Nephron (organoid): ENCODE results near the gene XAB2.
"Not testable (repeated sequence)": the region's sequence is repeated elsewhere in the genome, so short reads cannot be mapped to it uniquely, and the experiment has no call there.

Experiments used
- H3K27ac Mint-ChIP-seq, 3 experiments: 2 replicates each; pipeline ENCODE4 v1.8.0; 2020; ENCODE audit warnings: mixed read lengths in 3 of 3, mild to moderate bottlenecking in 2 of 3, moderate library complexity in 1 of 3
- H3K27me3 Mint-ChIP-seq: 2 replicates; pipeline ENCODE4 v1.8.0; 2021; ENCODE audit warnings: low read depth, mild to moderate bottlenecking, moderate library complexity, mixed read lengths
- H3K36me3 Mint-ChIP-seq: 2 replicates; pipeline ENCODE4 v1.8.0; 2020; ENCODE audit warnings: low read depth, mixed read lengths
- H3K4me1 Mint-ChIP-seq: 2 replicates; pipeline ENCODE4 v1.8.0; 2020; ENCODE audit warnings: mixed read lengths
- H3K4me3 Mint-ChIP-seq, 3 experiments: 2 replicates each; pipeline ENCODE4 v1.8.0; 2020; ENCODE audit warnings: mild to moderate bottlenecking in 3 of 3, mixed read lengths in 3 of 3, moderate library complexity in 2 of 3
- H3K9me3 Mint-ChIP-seq: 2 replicates; pipeline ENCODE4 v1.8.0; 2020; ENCODE audit warnings: mixed read lengths
- CTCF ChIP-seq, 3 experiments: fragments of 200-600 bp; sonication (generic); IDR thresholded peaks; one replicate each; pipeline ENCODE4 v1.5.0; 2021; ENCODE audit warnings: antibody characterized with exemption in 3 of 3; ENCODE audit not compliant: unreplicated experiment in 3 of 3

XAB2 gene

GRCh38 chr19:7595466-7596133 is 33.7 kb downstream of the XAB2 start, which contains the start of gene CAMSAP3:
CAMSAP3 (plus strand) TSS chr19:7595863; CDS start chr19:7596003, 140 bp downstream.
- Mint-ChIP-seq H3K9me3 (no peaks in the 10 kb centered on the region), H3K27me3 (peaks cover 63% of the 10 kb centered on the region), H3K4me1 (no peaks in the 10 kb centered on the region), H3K36me3 (no peaks in the 10 kb centered on the region), H3K4me3 (peak within 1 kb of the TSS; percentile 72 to 80 (median 79)), H3K27ac (peak within 1 kb of the TSS in 2 of 3 experiments; percentile 10 to 35)
- no peak for TF ChIP-seq CTCF (IDR thresholded peaks at IDR 0.05; ENCODE audit: unreplicated experiment in 3 of 3)

- H3K4me3 Mint-ChIP-seq, result no peak overlapping the region
- H3K36me3 Mint-ChIP-seq, result no peaks in the 10 kb centered on the region
- TF ChIP-seq CTCF (IDR thresholded peaks at IDR 0.05; ENCODE audit: unreplicated experiment in 3 of 3), result no peak
- H3K4me1 Mint-ChIP-seq, result no peaks in the 10 kb centered on the region
- no peaks in the 10 kb centered on the region for H3K9me3 Mint-ChIP-seq
- H3K27ac Mint-ChIP-seq, result no peak overlapping the region
- H3K27me3 Mint-ChIP-seq, result peaks cover 44% of the 10 kb centered on the region
These were observed 39.1 kb downstream of the XAB2 start for GRCh38 chr19:7590256-7590655.

- no peak for TF ChIP-seq CTCF (IDR thresholded peaks at IDR 0.05; ENCODE audit: unreplicated experiment in 3 of 3)
- Mint-ChIP-seq H3K27me3 (peaks cover 40% of the 10 kb centered on the region), H3K27ac (no peak overlapping the region), H3K9me3 (no peaks in the 10 kb centered on the region), H3K4me1 (no peaks in the 10 kb centered on the region), H3K36me3 (no peaks in the 10 kb centered on the region), H3K4me3 (no peak overlapping the region)
These were observed 39.5 kb downstream of the XAB2 start for GRCh38 chr19:7589822-7590221.

- Mint-ChIP-seq H3K36me3 (no peaks in the 10 kb centered on the region), H3K4me3 (no peak overlapping the region), H3K4me1 (no peaks in the 10 kb centered on the region), H3K9me3 (no peaks in the 10 kb centered on the region), H3K27ac (no peak overlapping the region), H3K27me3 (peaks cover 28% of the 10 kb centered on the region)
- TF ChIP-seq CTCF (IDR thresholded peaks at IDR 0.05; ENCODE audit: unreplicated experiment in 3 of 3), result no peak
These were observed 46.9 kb downstream of the XAB2 start for GRCh38 chr19:7582446-7582845.

- TF ChIP-seq CTCF (IDR thresholded peaks at IDR 0.05; ENCODE audit: unreplicated experiment in 3 of 3), result no peak
- H3K27me3 Mint-ChIP-seq, result peaks cover 30% of the 10 kb centered on the region
- H3K9me3 Mint-ChIP-seq, result no peaks in the 10 kb centered on the region
- H3K36me3 Mint-ChIP-seq, result no peaks in the 10 kb centered on the region
- no peak overlapping the region for H3K27ac Mint-ChIP-seq
- H3K4me3 Mint-ChIP-seq, result no peak overlapping the region
- H3K4me1 Mint-ChIP-seq, result no peaks in the 10 kb centered on the region
These were observed 50.2 kb downstream of the XAB2 start for GRCh38 chr19:7579182-7579581.

- Mint-ChIP-seq H3K27me3 (peaks cover 30% of the 10 kb centered on the region), H3K9me3 (no peaks in the 10 kb centered on the region), H3K36me3 (no peaks in the 10 kb centered on the region), H3K4me1 (no peaks in the 10 kb centered on the region), H3K27ac (no peak overlapping the region), H3K4me3 (no peak overlapping the region)
- TF ChIP-seq CTCF (IDR thresholded peaks at IDR 0.05; ENCODE audit: unreplicated experiment in 3 of 3), result no peak
These were observed 51.2 kb downstream of the XAB2 start for GRCh38 chr19:7578127-7578526.

GRCh38 chr19:7577422-7577821 is 51.9 kb downstream of the XAB2 start:
- not testable (repeated sequence) for H3K27ac Mint-ChIP-seq, H3K4me1 Mint-ChIP-seq, H3K36me3 Mint-ChIP-seq, H3K9me3 Mint-ChIP-seq, H3K4me3 Mint-ChIP-seq
- H3K27me3 Mint-ChIP-seq, result peaks cover 31% of the 10 kb centered on the region
